SU-DHL-6 (cell line): ENCODE results near the gene PPARA.

Source experiments
- H2AFZ ChIP-seq: fragments of 200-600 bp; sonication (generic); 2 replicates; pipeline ENCODE4 v1.6.1; 2014; ENCODE audit warnings: low read depth, mild to moderate bottlenecking, moderate library complexity, mixed read lengths, antibody characterized with exemption, low read length; ENCODE audit not compliant: severe bottlenecking
- H3F3A ChIP-seq: fragments of 200-600 bp; shearing (Covaris generic); 2 replicates; pipeline ENCODE4 v1.6.0; 2016; ENCODE audit warnings: antibody characterized with exemption, mild to moderate bottlenecking; ENCODE audit not compliant: insufficient read depth
- H3K27ac ChIP-seq: fragments of 200-600 bp; sonication (generic); 2 replicates; pipeline ENCODE4 v1.5.1; 2016; ENCODE audit warnings: low read depth, mild to moderate bottlenecking, low read length, moderate library complexity, mixed read lengths
- H3K27me3 ChIP-seq: fragments of 200-600 bp; sonication (generic), shearing (Covaris generic); 2 replicates; pipeline ENCODE4 v1.6.0; 2014; ENCODE audit warnings: mild to moderate bottlenecking, low read length
- H3K36me3 ChIP-seq: fragments of 200-600 bp; sonication (generic); 2 replicates; pipeline ENCODE4 v1.6.1; 2014; ENCODE audit warnings: mild to moderate bottlenecking, low read length, mixed read lengths
- H3K4me2 ChIP-seq: fragments of 300-600, 200-600 bp; shearing (Covaris generic), sonication (generic); 2 replicates; pipeline ENCODE4 v1.6.0; 2014; ENCODE audit warnings: low read length, low read depth, mild to moderate bottlenecking; ENCODE audit not compliant: poor library complexity, severe bottlenecking
- H3K4me3 ChIP-seq: fragments of 200-600 bp; sonication (generic); 2 replicates; pipeline ENCODE4 v1.5.1; 2014; ENCODE audit warnings: antibody characterized with exemption, low read length, mild to moderate bottlenecking, mixed read lengths; ENCODE audit not compliant: insufficient read depth, poor library complexity, severe bottlenecking
- H3K79me2 ChIP-seq: fragments of 200-600 bp; sonication (generic); 2 replicates; pipeline ENCODE4 v1.6.1; 2014; ENCODE audit warnings: mild to moderate bottlenecking, low read length, moderate library complexity; ENCODE audit not compliant: insufficient read depth
- H3K9ac ChIP-seq: fragments of 200-600 bp; sonication (generic); 2 replicates; pipeline ENCODE4 v1.7.0; 2014; ENCODE audit warnings: mild to moderate bottlenecking, low read length
- H3K9me2 ChIP-seq: fragments of 200-600 bp; sonication (generic); replicated peaks from 2 replicates; pipeline ENCODE4 v1.6.1; 2014; ENCODE audit warnings: low read length; ENCODE audit not compliant: insufficient read depth
- H3K9me3 ChIP-seq: fragments of 200-600 bp; sonication (generic); 2 replicates; pipeline ENCODE4 v1.6.1; 2014; ENCODE audit warnings: low read length, mixed read lengths; ENCODE audit not compliant: insufficient read depth
- H4K20me1 ChIP-seq: fragments of 200-600 bp; sonication (generic); 2 replicates; pipeline ENCODE4 v1.6.1; 2014; ENCODE audit warnings: low read depth, mild to moderate bottlenecking, antibody characterized with exemption, low read length, moderate library complexity, mixed read lengths
- EZH2phosphoT487 ChIP-seq: fragments of 200-600 bp; sonication (generic), shearing (Covaris generic); conservative IDR thresholded peaks from 2 replicates; pipeline ENCODE4 v1.6.1; 2018; ENCODE audit warnings: mild to moderate bottlenecking, antibody characterized with exemption, low read length, moderate library complexity, mixed read lengths
- TF ChIP-seq, protein P1 (sequence below): fragments of 200-600 bp; sonication (generic); IDR thresholded peaks from one replicate; pipeline ENCODE4 v1.5.1; 2017; ENCODE audit warnings: antibody characterized with exemption, mild to moderate bottlenecking, low read length, moderate library complexity; ENCODE audit not compliant: insufficient read depth, poor library complexity, severe bottlenecking

PPARA gene

GRCh38 chr22:46214616-46215015 is 64.3 kb downstream of the PPARA start:
- H2AFZ ChIP-seq = no peak overlapping the region
- H3K36me3 ChIP-seq = no peaks in the 10 kb centered on the region
- H3K9me3 ChIP-seq = no peaks in the 10 kb centered on the region
- no peak overlapping the region for H3K4me3 ChIP-seq
- no peak overlapping the region for H3K4me2 ChIP-seq
- no peaks in the 10 kb centered on the region for H3F3A ChIP-seq
- no peak overlapping the region for H3K27ac ChIP-seq
- no peak overlapping the region for H3K9ac ChIP-seq
- TF ChIP-seq, protein P1, sequence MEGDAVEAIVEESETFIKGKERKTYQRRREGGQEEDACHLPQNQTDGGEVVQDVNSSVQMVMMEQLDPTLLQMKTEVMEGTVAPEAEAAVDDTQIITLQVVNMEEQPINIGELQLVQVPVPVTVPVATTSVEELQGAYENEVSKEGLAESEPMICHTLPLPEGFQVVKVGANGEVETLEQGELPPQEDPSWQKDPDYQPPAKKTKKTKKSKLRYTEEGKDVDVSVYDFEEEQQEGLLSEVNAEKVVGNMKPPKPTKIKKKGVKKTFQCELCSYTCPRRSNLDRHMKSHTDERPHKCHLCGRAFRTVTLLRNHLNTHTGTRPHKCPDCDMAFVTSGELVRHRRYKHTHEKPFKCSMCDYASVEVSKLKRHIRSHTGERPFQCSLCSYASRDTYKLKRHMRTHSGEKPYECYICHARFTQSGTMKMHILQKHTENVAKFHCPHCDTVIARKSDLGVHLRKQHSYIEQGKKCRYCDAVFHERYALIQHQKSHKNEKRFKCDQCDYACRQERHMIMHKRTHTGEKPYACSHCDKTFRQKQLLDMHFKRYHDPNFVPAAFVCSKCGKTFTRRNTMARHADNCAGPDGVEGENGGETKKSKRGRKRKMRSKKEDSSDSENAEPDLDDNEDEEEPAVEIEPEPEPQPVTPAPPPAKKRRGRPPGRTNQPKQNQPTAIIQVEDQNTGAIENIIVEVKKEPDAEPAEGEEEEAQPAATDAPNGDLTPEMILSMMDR = no peak
- no peak for TF ChIP-seq EZH2phosphoT487
- H3K27me3 ChIP-seq = no peaks in the 10 kb centered on the region
- no peaks in the 10 kb centered on the region for H4K20me1 ChIP-seq
- no peaks in the 10 kb centered on the region for H3K9me2 ChIP-seq
- no peaks in the 10 kb centered on the region for H3K79me2 ChIP-seq

- Histone ChIP-seq H3F3A (no peaks in the 10 kb centered on the region), H3K27me3 (no peaks in the 10 kb centered on the region), H3K4me2 (no peak overlapping the region), H4K20me1 (no peaks in the 10 kb centered on the region), H3K79me2 (no peaks in the 10 kb centered on the region), H3K4me3 (no peak overlapping the region), H2AFZ (no peak overlapping the region), H3K9me2 (no peaks in the 10 kb centered on the region), H3K9ac (no peak overlapping the region), H3K36me3 (no peaks in the 10 kb centered on the region), H3K27ac (no peak overlapping the region), H3K9me3 (no peaks in the 10 kb centered on the region)
- TF ChIP-seq, protein P1 = no peak
- TF ChIP-seq EZH2phosphoT487 = no peak
Measured at GRCh38 chr22:46219636-46220035, 69.3 kb downstream of the PPARA start.

DNA sequence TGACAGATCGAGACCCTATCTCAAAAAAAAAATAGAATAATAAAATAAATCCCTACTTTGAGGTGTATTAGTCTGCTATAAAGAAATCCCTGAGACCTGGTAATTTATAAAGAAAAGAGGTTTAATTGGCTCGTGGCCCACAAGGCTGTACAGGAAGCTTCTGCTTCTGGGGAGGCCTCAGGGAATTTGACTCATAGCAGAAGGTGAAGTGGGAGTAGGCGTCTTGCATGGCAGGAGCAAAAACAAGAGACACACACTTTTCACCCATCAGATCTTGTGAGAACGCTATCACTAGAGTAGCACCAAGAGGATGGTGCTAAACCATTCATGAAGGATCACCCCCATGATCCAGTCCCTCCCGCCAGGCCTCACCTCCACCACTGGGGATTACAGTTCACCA is 70.6 kb downstream of the PPARA start:
- Histone ChIP-seq H3K9ac (no peak overlapping the region), H2AFZ (no peak overlapping the region), H3F3A (no peaks in the 10 kb centered on the region), H3K9me3 (no peaks in the 10 kb centered on the region), H3K4me3 (no peak overlapping the region), H3K79me2 (no peaks in the 10 kb centered on the region), H3K36me3 (no peaks in the 10 kb centered on the region), H3K27me3 (no peaks in the 10 kb centered on the region), H3K27ac (no peak overlapping the region), H4K20me1 (no peaks in the 10 kb centered on the region), H3K4me2 (no peak overlapping the region), H3K9me2 (no peaks in the 10 kb centered on the region)
- no peak for TF ChIP-seq EZH2phosphoT487
- TF ChIP-seq, protein P1 = no peak
